IMR-90 (cell line): ENCODE results near the gene LRRC4C.
"Not testable (repeated sequence)": the region's sequence is repeated elsewhere in the genome, so short reads cannot be mapped to it uniquely, and the experiment has no call there.

ENCODE experiments used
- BHLHE40 ChIP-seq: fragments of 150-350 bp; IDR thresholded peaks from 2 replicates; pipeline ENCODE4 v1.6.1; 2016; ENCODE audit warnings: mild to moderate bottlenecking, low read depth, low read length
- CEBPB ChIP-seq: IDR thresholded peaks from 2 replicates; pipeline ENCODE4 v1.6.1; 2012; ENCODE audit warnings: low read depth, low read length, improper control_type of control experiment
- FOS ChIP-seq: fragments of 150-350 bp; IDR thresholded peaks from 2 replicates; pipeline ENCODE4 v1.6.1; 2016; ENCODE audit warnings: low read depth, low read length
- MXI1 ChIP-seq: IDR thresholded peaks from 2 replicates; pipeline ENCODE4 v1.6.1; 2012; ENCODE audit warnings: low read depth, mild to moderate bottlenecking, low read length, moderate library complexity, borderline replicate concordance
- POLR2A ChIP-seq: IDR thresholded peaks from 2 replicates; pipeline ENCODE4 v1.6.1; 2012; ENCODE audit warnings: mild to moderate bottlenecking, low read depth, low read length
- RAD21 ChIP-seq: IDR thresholded peaks from 2 replicates; pipeline ENCODE4 v1.6.1; 2012; ENCODE audit warnings: low read length, improper control_type of control experiment
- SMC3 ChIP-seq: fragments of 150-350 bp; IDR thresholded peaks from 2 replicates; pipeline ENCODE4 v1.6.1; 2016; ENCODE audit warnings: low read depth, mild to moderate bottlenecking, antibody characterized with exemption, low read length, moderate library complexity
- USF2 ChIP-seq: fragments of 150-350 bp; IDR thresholded peaks from 2 replicates; pipeline ENCODE4 v1.6.1; 2017; ENCODE audit warnings: mild to moderate bottlenecking, antibody characterized with exemption, low read length, low read depth
- TF ChIP-seq, protein P1 (sequence below): conservative IDR thresholded peaks from 2 replicates; pipeline ENCODE4 v1.5.1; 2012; ENCODE audit warnings: mild to moderate bottlenecking, low read depth, low read length, improper control_type of control experiment

DNA sequence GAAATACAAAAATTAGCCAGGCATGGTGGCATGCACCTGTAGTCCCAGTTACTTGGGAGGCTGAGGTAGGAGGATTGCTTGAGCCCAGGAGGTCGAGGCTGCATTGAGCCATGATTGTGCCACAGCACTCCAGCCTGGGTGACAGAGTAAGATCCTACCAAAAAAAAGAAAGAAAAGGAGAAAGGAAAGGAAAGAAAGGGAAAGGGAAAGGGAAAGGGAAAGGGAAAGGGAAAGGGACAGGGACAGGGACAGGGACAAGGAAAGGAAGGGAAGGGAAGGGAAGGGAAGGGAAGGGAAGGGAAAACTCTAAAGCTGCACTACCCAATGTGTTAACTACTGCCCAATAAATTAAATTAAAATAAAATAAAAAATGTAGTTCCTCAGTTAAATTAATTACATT lies 601.7 kb downstream of the LRRC4C start:
- TF ChIP-seq POLR2A, BHLHE40, USF2, SMC3, FOS, MXI1, CEBPB, RAD21: not testable (repeated sequence)
- TF ChIP-seq, protein P1, sequence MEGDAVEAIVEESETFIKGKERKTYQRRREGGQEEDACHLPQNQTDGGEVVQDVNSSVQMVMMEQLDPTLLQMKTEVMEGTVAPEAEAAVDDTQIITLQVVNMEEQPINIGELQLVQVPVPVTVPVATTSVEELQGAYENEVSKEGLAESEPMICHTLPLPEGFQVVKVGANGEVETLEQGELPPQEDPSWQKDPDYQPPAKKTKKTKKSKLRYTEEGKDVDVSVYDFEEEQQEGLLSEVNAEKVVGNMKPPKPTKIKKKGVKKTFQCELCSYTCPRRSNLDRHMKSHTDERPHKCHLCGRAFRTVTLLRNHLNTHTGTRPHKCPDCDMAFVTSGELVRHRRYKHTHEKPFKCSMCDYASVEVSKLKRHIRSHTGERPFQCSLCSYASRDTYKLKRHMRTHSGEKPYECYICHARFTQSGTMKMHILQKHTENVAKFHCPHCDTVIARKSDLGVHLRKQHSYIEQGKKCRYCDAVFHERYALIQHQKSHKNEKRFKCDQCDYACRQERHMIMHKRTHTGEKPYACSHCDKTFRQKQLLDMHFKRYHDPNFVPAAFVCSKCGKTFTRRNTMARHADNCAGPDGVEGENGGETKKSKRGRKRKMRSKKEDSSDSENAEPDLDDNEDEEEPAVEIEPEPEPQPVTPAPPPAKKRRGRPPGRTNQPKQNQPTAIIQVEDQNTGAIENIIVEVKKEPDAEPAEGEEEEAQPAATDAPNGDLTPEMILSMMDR: not testable (repeated sequence)
